NCI-H1092 treated with DMSO at 0.1 percent for 48 hours (cell line): ENCODE data around the gene ZNF595.
"Not testable (repeated sequence)": the region's sequence is repeated elsewhere in the genome, so short reads cannot be mapped to it uniquely, and the experiment has no call there.

Source experiments
- DNase-seq: peaks from one replicate; lab custom pipeline; 2025; lab: John Stamatoyannopoulos, UW

ZNF595 gene

GRCh38 chr4:86559-87324, 33.6 kb downstream of the ZNF595 start:
- DNase-seq = not testable (repeated sequence)

- no peak for DNase-seq
Observed at GRCh38 chr4:98386-98785, 45.3 kb downstream of the ZNF595 start.

GRCh38 chr4:99863-100262, 46.7 kb downstream of the ZNF595 start:
- no peak for DNase-seq

GRCh38 chr4:107083-107443, 53.9 kb downstream of the ZNF595 start:
- no peak for DNase-seq

GRCh38 chr4:107444-108429, 54.6 kb downstream of the ZNF595 start:
- no peak for DNase-seq

- DNase-seq = no peak
Observed at GRCh38 chr4:112771-113170, 59.6 kb downstream of the ZNF595 start.

GRCh38 chr4:113732-114131, 60.6 kb downstream of the ZNF595 start:
- DNase-seq = no peak

GRCh38 chr4:114149-114548, 61.0 kb downstream of the ZNF595 start:
- DNase-seq = no peak

- no peak for DNase-seq
Observed at GRCh38 chr4:116499-116898, 63.4 kb downstream of the ZNF595 start.

- no peak for DNase-seq
Observed at GRCh38 chr4:120616-121015, 67.5 kb downstream of the ZNF595 start.

GRCh38 chr4:121408-122084, 68.4 kb downstream of the ZNF595 start:
- no peak for DNase-seq

GRCh38 chr4:123922-124274, 70.8 kb downstream of the ZNF595 start:
- not testable (repeated sequence) for DNase-seq

GRCh38 chr4:124275-125081, 71.4 kb downstream of the ZNF595 start, which contains the start of gene ZNF718:
ZNF718 (plus strand) TSS chr4:124501; CDS start chr4:124671, 170 bp downstream.
- peak; percentile 97 for DNase-seq

GRCh38 chr4:125091-125771, 72.1 kb downstream of the ZNF595 start:
- DNase-seq = peak; percentile 36

- no peak for DNase-seq
Observed at GRCh38 chr4:125833-126232, 72.7 kb downstream of the ZNF595 start.

- DNase-seq = no peak
Observed at GRCh38 chr4:132483-132882, 79.4 kb downstream of the ZNF595 start.
